Neuronal stem cell (in vitro differentiated cells): ENCODE data around the gene TRPM2.
A peak's percentile ranks its signal among the peaks of the same experiment; 100 is the strongest.
"Not testable (repeated sequence)": the region's sequence is repeated elsewhere in the genome, so short reads cannot be mapped to it uniquely, and the experiment has no call there.

Source experiments
- DNase-seq: peaks from one replicate; pipeline ENCODE4 v3.0.0-alpha.2; 2013; ENCODE audit warnings: low spot score
- H2AFZ ChIP-seq: one replicate; pipeline ENCODE4 v1.6.1; 2013; ENCODE audit warnings: mild to moderate bottlenecking, low read length, inconsistent platforms
- H2AK5ac ChIP-seq: 2 replicates; pipeline ENCODE4 v1.6.1; 2013; ENCODE audit warnings: low read depth, mild to moderate bottlenecking, inconsistent platforms, low read length, moderate library complexity, mixed read lengths
- H2BK120ac ChIP-seq: 2 replicates; pipeline ENCODE4 v1.6.1; 2013; ENCODE audit warnings: low read depth, mild to moderate bottlenecking, inconsistent platforms, low read length, moderate library complexity, mixed read lengths
- H2BK12ac ChIP-seq: one replicate; pipeline ENCODE4 v1.6.1; 2013; ENCODE audit warnings: low read length, inconsistent platforms
- H2BK15ac ChIP-seq: 2 replicates; pipeline ENCODE4 v1.6.1; 2013; ENCODE audit warnings: mild to moderate bottlenecking, low read length, inconsistent platforms, mixed read lengths
- H2BK5ac ChIP-seq: one replicate; pipeline ENCODE4 v1.6.1; 2013; ENCODE audit warnings: inconsistent platforms, mild to moderate bottlenecking, low read length, moderate library complexity
- H3K14ac ChIP-seq: one replicate; pipeline ENCODE4 v1.6.1; 2013; ENCODE audit warnings: low read length, inconsistent platforms
- H3K18ac ChIP-seq: 2 replicates; pipeline ENCODE4 v1.6.1; 2013; ENCODE audit warnings: low read length, inconsistent platforms
- H3K23ac ChIP-seq: 2 replicates; pipeline ENCODE4 v1.6.1; 2013; ENCODE audit warnings: low read depth, mild to moderate bottlenecking, mixed read lengths, low read length, inconsistent platforms; ENCODE audit not compliant: poor library complexity
- H3K27ac ChIP-seq: replicated peaks from 3 replicates; pipeline ENCODE4 v1.5.1; 2013; ENCODE audit warnings: low read length, inconsistent platforms
- H3K27me3 ChIP-seq, 3 experiments: 2 replicates each; pipeline ENCODE4 v1.6.1; 2013; ENCODE audit warnings: low read length in 3 of 3, mild to moderate bottlenecking in 2 of 3, inconsistent platforms in 1 of 3, low read depth in 1 of 3, mixed read lengths in 1 of 3, moderate library complexity in 1 of 3; ENCODE audit not compliant: control insufficient read depth in 3 of 3, insufficient read depth in 3 of 3
- H3K36me3 ChIP-seq, 2 donors: replicated peaks in 1 of 2; 2 replicates each; pipeline ENCODE4 v1.6.1; 2013; ENCODE audit warnings: low read length in 2 of 2; ENCODE audit not compliant: control insufficient read depth in 2 of 2, insufficient read depth in 2 of 2
- H3K4ac ChIP-seq: 2 replicates; pipeline ENCODE4 v1.6.1; 2013; ENCODE audit warnings: inconsistent platforms, mild to moderate bottlenecking, low read length, moderate library complexity
- H3K4me1 ChIP-seq, 2 donors: 1 replicate in 1 of 2; 2 replicates in 1 of 2; pipeline ENCODE4 v1.6.1; 2013; ENCODE audit warnings: low read length in 2 of 2, low read depth in 1 of 2; ENCODE audit not compliant: control insufficient read depth in 2 of 2, insufficient read depth in 1 of 2
- H3K4me2 ChIP-seq: one replicate; pipeline ENCODE4 v1.6.1; 2013; ENCODE audit warnings: mild to moderate bottlenecking, low read length, inconsistent platforms; ENCODE audit not compliant: insufficient read depth, poor library complexity, severe bottlenecking
- H3K4me3 ChIP-seq, 2 donors: 2 replicates each; pipeline ENCODE4 v1.5.1; 2013; ENCODE audit warnings: low read length in 2 of 2, mild to moderate bottlenecking in 2 of 2, inconsistent platforms in 1 of 2, moderate library complexity in 1 of 2
- H3K79me1 ChIP-seq: one replicate; pipeline ENCODE4 v1.6.1; 2013; ENCODE audit warnings: low read depth, mild to moderate bottlenecking, inconsistent platforms, low read length, moderate library complexity
- H3K9ac ChIP-seq: one replicate; pipeline ENCODE4 v1.6.1; 2013; ENCODE audit warnings: mild to moderate bottlenecking, low read depth, low read length, inconsistent platforms; ENCODE audit not compliant: poor library complexity
- H3K9me3 ChIP-seq, 2 donors: replicated peaks in 1 of 2; 2 replicates each; pipeline versions ENCODE3 to v1.6.1; 2013; ENCODE audit warnings: low read length in 2 of 2, mild to moderate bottlenecking in 2 of 2, inconsistent platforms in 1 of 2, low read depth in 1 of 2, mixed read lengths in 1 of 2, moderate library complexity in 1 of 2; ENCODE audit not compliant: control insufficient read depth in 2 of 2, insufficient read depth in 1 of 2
- H4K8ac ChIP-seq: one replicate; pipeline ENCODE4 v1.6.1; 2013; ENCODE audit warnings: low read depth, mild to moderate bottlenecking, inconsistent platforms, low read length, moderate library complexity
- H4K91ac ChIP-seq: one replicate; pipeline ENCODE4 v1.6.1; 2013; ENCODE audit warnings: low read length, low read depth, mild to moderate bottlenecking, inconsistent platforms; ENCODE audit not compliant: poor library complexity
- WGBS, 2 donors: extraction: QIAGEN DNeasy Blood & Tissue Kit; methylation state at CpG; one replicate each; pipeline ENCODE4 v1.1.7; 2013; ENCODE audit warnings: missing lambda C conversion rate in 2 of 2, mixed read lengths in 1 of 2; ENCODE audit not compliant: insufficient read length in 2 of 2, insufficient replicate concordance in 1 of 2; ENCODE audit errors: extremely low coverage in 2 of 2; 5-methylcytosine and 5-hydroxymethylcytosine counted together

The TRPM2 gene

GRCh38 chr21:44479556-44480199 is 126.3 kb downstream of the TRPM2 start:
- not testable (repeated sequence) for H3K4me3 ChIP-seq, H2AFZ ChIP-seq, H2BK120ac ChIP-seq, H3K27me3 ChIP-seq, H3K4me2 ChIP-seq, H3K79me1 ChIP-seq, H3K4ac ChIP-seq, H3K23ac ChIP-seq, H3K9me3 ChIP-seq, H3K27ac ChIP-seq, H3K4me1 ChIP-seq, H4K91ac ChIP-seq, H2BK12ac ChIP-seq, H2BK5ac ChIP-seq, H4K8ac ChIP-seq, H3K36me3 ChIP-seq, DNase-seq, H3K9ac ChIP-seq, H2BK15ac ChIP-seq, H3K14ac ChIP-seq, H3K18ac ChIP-seq
- peak overlapping the region; percentile 30 for H2AK5ac ChIP-seq
- WGBS, 2 donors, result no CpG with 5 or more reads among the region's 21 CpGs

GRCh38 chr21:44480200-44481053 is 127.0 kb downstream of the TRPM2 start:
- Histone ChIP-seq H3K9ac (no peak overlapping the region), H2AFZ (no peak overlapping the region), H3K27me3 (peaks cover 0 to 2% (median 1%) of the 10 kb centered on the region in 3 experiments), H2BK120ac (no peak overlapping the region), H3K4ac (no peak overlapping the region), H3K9me3 (peaks cover 0 to 5% of the 10 kb centered on the region in 2 donors), H2BK12ac (peak overlapping the region; percentile 36), H4K91ac (no peak overlapping the region), H2AK5ac (peak overlapping the region; percentile 64), H4K8ac (no peak overlapping the region), H3K4me2 (no peak overlapping the region), H3K79me1 (no peaks in the 10 kb centered on the region), H3K27ac (no peak overlapping the region), H2BK15ac (peak overlapping the region; percentile 57), H3K4me3 (no peak overlapping the region), H3K36me3 (no peaks in the 10 kb centered on the region), H3K23ac (no peak overlapping the region), H3K18ac (no peak overlapping the region), H3K14ac (no peak overlapping the region), H3K4me1 (no peaks in the 10 kb centered on the region), H2BK5ac (peak overlapping the region; percentile 35)
- no peak for DNase-seq
- WGBS, 2 donors, result no CpG with 5 or more reads among the region's 16 CpGs

GRCh38 chr21:44482581-44483287 is 129.3 kb downstream of the TRPM2 start:
- Histone ChIP-seq H3K9ac (no peak overlapping the region), H3K4me1 (no peaks in the 10 kb centered on the region), H3K27ac (no peak overlapping the region), H2BK15ac (no peak overlapping the region), H3K4me2 (no peak overlapping the region), H2BK12ac (no peak overlapping the region), H3K9me3 (peaks cover 0 to 5% of the 10 kb centered on the region in 2 donors), H3K23ac (peak overlapping the region; percentile 16), H2AFZ (no peak overlapping the region), H2AK5ac (peak overlapping the region; percentile 37), H3K4ac (no peak overlapping the region), H3K36me3 (no peaks in the 10 kb centered on the region), H4K8ac (no peak overlapping the region), H3K4me3 (no peak overlapping the region), H3K79me1 (no peaks in the 10 kb centered on the region), H3K27me3 (peaks cover 0 to 10% (median 2%) of the 10 kb centered on the region in 3 experiments), H3K14ac (no peak overlapping the region), H4K91ac (no peak overlapping the region), H3K18ac (no peak overlapping the region), H2BK5ac (no peak overlapping the region), H2BK120ac (no peak overlapping the region)
- no CpG with 5 or more reads among the region's 14 CpGs for WGBS, 2 donors
- no peak for DNase-seq
